LNCaP clone FGC (cell line): ENCODE results near the gene NATD1.

Source experiments
- DNase-seq: peaks from one replicate; pipeline ENCODE4 v3.0.0-alpha.2; 2011; ENCODE audit warnings: low read depth
- H3K4me3 ChIP-seq: 2 replicates; pipeline ENCODE4 v1.5.1; 2011; ENCODE audit warnings: mild to moderate bottlenecking, low read depth, low read length, control low read depth
- TF ChIP-seq, protein P1 (sequence below): IDR thresholded peaks from 2 replicates; pipeline ENCODE4 v1.5.1; 2012; ENCODE audit warnings: mild to moderate bottlenecking; ENCODE audit not compliant: control insufficient read depth, insufficient read depth; ENCODE audit errors: extremely low read depth

Gene NATD1

DNA sequence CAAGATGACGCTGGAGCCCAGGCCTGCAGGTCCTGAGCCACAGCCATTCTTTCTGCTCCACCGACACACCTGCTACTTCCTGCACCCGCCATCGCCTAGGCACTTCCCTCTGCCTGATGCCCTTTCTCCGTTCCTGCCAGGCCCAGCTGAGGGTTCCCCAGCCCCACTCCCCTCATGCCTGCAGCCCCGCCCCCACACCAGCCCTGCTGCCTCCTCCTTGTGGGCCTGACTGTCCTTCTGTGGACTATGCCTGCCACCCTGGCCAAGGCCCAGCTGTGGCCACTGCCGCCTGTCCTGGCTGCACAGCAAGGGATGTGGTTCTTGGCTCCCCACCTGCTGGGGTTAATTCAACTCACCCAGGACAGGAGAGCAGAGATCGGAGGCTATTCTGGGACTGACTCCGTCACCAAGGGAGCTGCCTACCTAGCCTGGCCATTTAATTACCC lies 7.5 kb downstream of the NATD1 start:
- H3K4me3 ChIP-seq = no peak overlapping the region
- TF ChIP-seq, protein P1, sequence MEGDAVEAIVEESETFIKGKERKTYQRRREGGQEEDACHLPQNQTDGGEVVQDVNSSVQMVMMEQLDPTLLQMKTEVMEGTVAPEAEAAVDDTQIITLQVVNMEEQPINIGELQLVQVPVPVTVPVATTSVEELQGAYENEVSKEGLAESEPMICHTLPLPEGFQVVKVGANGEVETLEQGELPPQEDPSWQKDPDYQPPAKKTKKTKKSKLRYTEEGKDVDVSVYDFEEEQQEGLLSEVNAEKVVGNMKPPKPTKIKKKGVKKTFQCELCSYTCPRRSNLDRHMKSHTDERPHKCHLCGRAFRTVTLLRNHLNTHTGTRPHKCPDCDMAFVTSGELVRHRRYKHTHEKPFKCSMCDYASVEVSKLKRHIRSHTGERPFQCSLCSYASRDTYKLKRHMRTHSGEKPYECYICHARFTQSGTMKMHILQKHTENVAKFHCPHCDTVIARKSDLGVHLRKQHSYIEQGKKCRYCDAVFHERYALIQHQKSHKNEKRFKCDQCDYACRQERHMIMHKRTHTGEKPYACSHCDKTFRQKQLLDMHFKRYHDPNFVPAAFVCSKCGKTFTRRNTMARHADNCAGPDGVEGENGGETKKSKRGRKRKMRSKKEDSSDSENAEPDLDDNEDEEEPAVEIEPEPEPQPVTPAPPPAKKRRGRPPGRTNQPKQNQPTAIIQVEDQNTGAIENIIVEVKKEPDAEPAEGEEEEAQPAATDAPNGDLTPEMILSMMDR = no peak

DNA sequence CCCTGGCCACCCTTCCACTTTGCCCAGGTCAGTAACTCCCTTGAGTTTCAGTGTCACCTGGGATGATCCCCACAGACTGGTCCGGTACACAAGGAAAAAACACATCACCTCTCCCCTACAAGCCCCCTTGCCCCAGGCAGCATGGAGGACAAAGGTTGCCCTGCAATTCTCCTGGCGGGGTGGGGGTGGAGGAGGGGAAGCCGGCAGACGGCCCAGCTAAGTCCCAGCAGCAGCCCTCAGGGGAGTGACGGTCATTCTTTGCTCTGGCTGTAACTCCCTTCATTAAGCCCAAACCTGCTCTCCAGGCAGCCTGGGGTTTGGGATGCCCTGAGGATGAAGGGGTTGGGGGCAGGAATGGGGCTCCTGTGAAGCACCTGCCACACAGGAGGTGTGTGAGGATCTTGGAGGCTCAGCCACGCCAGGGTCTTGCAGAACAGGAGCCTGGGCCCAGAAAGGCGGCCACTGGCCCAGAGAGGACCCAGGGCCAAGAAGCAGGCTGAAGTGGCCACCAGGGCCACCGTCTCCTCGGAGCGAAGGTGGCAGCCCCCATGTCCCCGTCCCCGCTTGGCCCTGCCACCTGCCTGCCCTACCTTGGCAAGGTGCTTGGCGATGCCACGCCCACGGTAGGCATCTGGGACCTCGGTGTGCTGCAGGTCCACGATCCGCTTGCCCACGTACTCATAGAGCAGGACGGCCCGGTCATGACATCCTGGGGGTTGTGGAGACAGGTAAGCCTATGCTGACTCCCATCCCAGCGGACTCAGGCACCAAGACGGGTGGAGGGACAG lies 9.5 kb downstream of the NATD1 start:
- no peak for DNase-seq
- TF ChIP-seq, protein P1 = no peak
- H3K4me3 ChIP-seq = no peak overlapping the region

More for the DNA sequence above, 7.5 kb downstream of the NATD1 start:
- DNase-seq = no peak

DNA sequence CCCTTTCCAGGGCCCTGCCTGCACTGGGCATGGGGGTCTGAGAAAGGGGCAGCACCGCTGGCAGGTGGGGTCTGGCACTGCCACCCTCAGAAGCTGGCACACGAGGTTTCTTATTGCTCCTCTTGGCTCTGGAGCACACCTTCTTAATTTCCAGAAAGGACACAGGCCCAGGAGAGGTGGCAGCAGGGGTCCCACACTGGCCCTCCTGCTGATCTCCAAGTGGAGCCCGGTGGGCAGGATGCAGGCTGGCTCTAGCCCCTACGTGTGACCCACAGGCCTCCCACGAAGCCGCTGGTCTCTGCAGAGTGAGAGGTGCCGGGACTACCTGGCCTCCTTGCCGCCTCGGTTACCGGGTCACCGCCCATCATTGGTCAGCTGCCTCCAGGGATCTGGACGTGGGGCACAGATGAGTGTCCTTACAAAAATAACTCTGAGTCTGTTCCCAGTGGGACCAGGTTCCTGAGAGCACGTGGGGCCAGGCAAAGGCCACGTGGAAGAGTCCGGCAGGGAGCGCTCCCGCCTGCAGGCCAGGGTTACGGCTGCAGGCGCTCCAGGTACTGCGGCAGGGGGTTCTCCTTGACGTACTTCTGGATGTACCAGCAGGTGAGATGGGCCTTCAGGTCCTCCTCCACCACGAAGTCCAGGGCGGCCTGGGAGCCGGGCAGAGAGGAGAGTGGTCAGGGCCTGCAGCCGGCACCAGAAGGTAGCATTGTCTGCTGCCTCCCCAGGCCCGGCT lies 10.3 kb downstream of the NATD1 start:
- no peak for DNase-seq
- no peak overlapping the region for H3K4me3 ChIP-seq
- TF ChIP-seq, protein P1 = no peak

DNA sequence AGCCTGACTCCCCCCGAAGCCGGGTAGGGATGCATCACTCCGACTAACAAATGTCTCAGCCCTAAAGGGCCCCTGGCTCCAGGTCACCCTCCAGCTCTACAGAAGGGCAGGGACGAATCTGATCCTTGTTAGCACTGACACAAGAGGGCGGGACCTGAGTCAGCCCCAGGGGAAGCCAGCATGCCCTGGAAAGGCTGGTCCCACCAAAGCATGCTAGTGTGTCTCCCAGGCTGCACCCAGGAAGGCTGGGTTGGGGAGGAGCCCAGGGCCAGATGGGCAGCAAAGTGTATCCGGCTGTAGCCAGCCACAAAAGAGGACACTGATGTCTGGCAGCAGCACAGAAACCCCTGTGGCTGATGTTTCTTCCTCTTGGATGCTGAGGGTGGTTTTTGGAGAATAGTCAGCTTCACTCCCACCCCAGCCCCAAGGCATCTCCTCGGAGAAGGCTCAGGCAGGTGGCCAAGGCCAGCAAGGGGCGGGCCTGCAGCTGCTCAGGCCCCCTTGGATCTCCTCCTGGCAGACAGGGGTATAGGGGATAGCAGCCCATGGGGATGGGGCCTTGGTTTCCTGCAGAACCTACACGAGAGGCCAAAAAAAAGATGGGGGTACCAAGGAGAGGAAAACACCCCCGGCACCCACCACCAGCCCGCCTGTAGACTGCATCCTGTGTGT lies 11.0 kb downstream of the NATD1 start:
- DNase-seq = no peak
- TF ChIP-seq, protein P1 = no peak
- H3K4me3 ChIP-seq = no peak overlapping the region

DNA sequence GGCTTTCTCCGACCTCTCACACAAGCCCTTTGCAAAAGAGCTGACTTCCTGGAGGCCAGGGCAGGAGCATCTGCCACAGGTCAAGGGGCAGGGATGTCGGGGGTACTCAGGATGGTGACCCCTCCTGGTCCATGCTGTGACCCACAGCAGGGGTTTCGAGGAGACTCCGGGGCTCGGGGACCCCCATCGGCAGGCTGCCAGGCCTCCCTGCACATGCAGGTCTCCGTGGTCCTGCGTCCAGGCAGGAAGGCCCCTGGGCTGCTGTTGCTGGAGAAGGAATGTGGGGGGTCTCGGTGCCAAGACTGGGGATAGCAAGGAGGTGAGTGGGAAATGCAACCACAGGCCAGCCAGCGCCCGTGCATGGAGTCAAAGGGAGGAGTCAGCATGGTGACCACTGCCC lies 11.6 kb downstream of the NATD1 start:
- H3K4me3 ChIP-seq = no peak overlapping the region
- TF ChIP-seq, protein P1 = no peak
- no peak for DNase-seq

DNA sequence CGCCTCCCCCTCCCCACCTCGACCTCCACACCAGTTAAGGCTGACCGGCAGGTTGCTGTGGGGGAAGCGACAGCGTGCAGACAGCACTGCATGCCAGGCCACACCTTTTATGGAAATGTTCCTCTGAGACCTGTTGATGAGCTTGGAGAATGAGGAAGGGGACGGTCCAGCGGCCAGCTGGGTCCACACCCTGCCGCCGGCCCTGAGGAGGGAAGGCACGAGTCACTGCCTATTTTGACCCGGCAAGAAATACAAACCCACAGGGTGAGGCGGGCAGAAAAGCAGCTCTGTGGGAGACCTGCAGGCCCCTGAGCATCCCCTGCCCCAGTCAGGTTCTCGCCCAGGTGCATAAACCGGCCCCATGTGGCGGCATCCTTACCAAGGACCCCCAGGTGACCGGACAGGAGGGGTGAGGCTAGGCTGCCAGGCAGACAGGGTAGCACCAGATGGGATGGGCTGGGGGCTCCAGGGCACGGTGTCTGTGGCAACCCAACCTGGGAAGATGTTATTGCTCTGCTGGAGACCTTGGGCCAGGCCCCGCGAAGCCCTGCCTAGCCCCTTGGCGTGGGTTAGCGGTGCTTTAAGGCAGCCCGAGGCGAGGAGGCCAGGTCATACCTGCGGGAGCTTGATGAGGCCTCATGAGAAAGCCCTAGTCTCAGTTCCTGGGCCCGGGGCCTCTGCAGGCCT lies 12.7 kb downstream of the NATD1 start:
- TF ChIP-seq, protein P1 = no peak
- H3K4me3 ChIP-seq = no peak overlapping the region
- DNase-seq = no peak
